Kidney capillary endothelial cell (primary cell): ENCODE results near the gene DDX49.
"Not testable (repeated sequence)": the region's sequence is repeated elsewhere in the genome, so short reads cannot be mapped to it uniquely, and the experiment has no call there.

Experiments used
- DNase-seq: peaks from one replicate; pipeline ENCODE4 v3.0.0-alpha.2; 2018; ENCODE audit warnings: low spot score

The DDX49 gene

GRCh38 chr19:18942692-18943091, 23.2 kb downstream of the DDX49 start:
- DNase-seq = no peak

DNA sequence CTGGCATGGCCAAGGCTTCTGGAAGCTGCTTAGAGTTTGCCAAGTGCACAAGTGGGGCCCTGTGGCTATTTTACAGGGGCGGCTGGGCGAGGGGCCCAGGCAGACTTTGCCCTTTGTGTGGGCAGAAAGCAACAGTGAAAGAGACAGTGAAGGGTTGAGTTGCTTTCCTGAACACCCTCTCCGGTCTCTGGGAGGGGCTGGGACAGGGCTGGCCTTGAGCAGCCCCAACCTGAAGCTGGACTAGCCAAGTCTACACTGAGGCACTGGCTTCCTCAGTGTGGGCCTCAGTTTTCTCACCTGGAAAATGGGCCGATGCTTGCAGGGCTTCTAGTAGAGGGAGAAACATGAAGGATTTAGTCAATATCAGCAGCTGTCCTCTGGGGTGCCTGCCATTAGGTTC, 23.9 kb downstream of the DDX49 start:
- DNase-seq = no peak

GRCh38 chr19:18945297-18945696, 25.8 kb downstream of the DDX49 start:
- no peak for DNase-seq

GRCh38 chr19:18946335-18946734, 26.8 kb downstream of the DDX49 start:
- DNase-seq = no peak

GRCh38 chr19:18946918-18947317, 27.4 kb downstream of the DDX49 start:
- DNase-seq = no peak

DNA sequence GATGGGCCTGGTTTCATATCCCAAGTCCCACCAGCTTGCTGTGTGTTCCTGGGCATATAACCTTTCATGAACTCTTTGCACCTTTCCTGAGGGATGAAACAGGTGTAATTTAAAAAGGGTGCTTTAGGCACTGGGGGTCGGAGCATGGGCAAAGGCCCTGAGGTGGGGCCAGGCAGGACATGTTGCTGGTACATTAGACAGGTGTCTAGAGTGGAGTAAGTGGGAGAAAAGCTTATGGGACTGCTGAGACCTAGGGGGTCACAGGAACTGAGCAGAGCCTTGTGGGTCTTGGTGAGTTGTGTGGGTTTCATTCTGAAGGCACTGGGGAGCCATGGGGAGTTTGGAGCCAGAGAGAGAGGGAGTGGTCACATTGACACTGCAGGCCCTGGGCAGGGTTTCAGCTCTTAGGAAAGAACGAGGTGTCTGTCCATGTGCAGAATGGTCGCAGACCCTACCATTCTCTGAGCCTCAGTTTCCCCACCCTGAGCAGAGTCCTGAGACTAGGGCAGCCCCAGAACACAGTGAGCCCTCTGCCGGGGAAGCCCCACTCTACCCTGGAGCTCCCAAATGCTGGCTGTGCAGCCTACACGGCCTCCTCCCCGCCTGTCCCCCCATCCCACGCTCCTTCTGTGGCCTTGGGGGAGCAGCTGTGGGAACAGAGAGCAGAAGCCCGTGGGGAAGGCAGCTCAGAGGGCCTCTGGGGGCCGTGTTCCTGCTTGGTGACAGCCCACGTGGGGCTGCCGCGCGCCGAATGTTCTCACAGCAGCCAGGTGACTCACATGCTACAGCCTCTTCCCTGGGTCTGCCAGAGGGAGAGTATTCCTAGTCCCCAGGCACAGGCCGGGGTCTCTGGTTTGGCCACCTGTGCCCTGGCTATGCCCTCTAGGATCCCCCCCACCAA, 28.8 kb downstream of the DDX49 start:
- DNase-seq = no peak

- no peak for DNase-seq
Observed at GRCh38 chr19:18948976-18949356, 29.5 kb downstream of the DDX49 start.

DNA sequence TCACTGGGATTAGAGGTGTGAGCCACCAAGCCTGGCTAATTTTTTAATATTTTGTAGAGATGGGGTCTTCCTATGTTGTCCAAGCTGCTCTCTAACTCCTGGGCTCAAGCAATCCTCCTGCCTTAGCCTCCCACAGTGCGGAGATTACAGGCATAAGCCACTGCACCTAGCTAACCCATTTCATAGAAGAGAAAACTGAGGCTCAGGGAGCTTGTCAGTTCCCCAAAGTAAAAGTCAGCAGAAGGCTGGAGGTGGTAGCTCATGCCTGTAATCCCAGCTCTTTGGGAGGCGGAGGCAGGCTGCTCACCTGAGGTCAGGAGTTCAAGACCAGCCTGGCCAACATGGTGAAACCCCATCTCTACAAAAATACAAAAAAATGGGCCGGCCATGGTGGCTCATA, 30.3 kb downstream of the DDX49 start:
- no peak for DNase-seq

GRCh38 chr19:18951721-18952281, 32.3 kb downstream of the DDX49 start:
- no peak for DNase-seq

DNA sequence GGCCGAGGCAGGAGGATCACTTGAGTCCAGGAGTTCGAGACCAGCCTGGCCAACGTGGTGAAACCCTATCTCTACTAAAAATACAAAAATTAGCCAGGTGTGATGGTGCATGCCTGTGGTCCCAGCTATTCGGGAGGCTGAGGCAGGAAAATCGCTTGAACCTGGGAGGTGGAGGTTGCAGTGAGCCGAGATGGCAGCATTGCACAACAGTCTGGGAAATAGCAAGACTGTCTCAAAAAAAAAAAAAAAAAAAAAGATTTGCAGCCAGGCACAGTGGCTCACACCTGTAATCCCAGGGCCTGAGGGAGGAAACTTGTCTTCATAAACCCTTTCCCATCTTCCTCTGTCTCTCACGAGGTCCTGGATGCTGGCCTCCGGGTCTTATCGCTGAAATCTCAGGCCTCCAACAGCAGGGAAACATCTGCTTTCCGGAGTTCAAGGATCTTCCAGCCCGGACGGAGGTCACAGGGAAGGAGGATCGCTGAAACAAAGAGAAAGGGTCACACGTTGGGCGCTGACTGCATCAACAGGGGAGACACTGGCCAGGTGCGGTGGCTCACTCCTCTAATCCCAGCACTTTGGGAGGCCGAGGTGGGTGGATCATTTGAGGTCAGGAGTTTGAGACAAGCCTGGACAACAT, 33.0 kb downstream of the DDX49 start:
- DNase-seq = not testable (repeated sequence)

- DNase-seq = no peak
Observed at GRCh38 chr19:18954094-18954493, 34.6 kb downstream of the DDX49 start.

DNA sequence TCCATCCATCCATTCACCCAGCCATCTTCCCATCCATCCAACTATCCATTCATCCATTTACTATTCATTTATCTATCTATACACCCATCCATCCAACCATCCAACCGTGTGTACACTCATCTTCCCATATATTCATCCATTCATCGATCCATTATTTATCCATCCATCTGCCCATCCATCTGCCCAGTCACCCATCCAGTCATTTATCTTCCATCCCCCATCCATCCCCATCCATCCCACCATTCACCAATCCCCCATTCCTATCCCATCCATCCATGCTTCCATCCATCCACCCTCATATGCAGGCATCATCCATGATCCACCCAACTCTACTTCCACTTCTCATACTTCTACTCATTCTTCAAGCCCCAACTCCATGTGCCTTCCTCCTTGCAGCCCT, 35.5 kb downstream of the DDX49 start:
- no peak for DNase-seq

DNA sequence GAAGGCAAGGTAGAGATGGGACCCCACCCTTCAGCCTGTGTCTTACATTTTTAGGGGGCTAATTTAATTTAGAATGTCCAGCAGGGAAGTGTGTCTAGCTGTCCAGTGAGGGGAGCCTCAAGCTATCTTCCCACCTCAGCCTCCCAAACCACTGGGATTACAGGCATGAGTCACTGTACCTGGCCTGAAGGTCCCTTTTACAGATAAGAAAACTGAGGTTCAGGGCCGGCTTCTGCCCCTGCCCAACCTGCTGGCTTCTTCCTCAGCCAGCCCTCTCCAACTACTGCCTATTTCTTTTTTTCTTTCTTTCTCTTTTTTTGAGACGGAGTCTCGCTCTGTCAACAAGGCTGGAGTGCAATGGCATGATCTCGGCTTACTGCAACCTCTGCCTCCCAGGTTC, 40.9 kb downstream of the DDX49 start:
- no peak for DNase-seq

GRCh38 chr19:18961767-18962620, 42.5 kb downstream of the DDX49 start:
- DNase-seq = no peak

DNA sequence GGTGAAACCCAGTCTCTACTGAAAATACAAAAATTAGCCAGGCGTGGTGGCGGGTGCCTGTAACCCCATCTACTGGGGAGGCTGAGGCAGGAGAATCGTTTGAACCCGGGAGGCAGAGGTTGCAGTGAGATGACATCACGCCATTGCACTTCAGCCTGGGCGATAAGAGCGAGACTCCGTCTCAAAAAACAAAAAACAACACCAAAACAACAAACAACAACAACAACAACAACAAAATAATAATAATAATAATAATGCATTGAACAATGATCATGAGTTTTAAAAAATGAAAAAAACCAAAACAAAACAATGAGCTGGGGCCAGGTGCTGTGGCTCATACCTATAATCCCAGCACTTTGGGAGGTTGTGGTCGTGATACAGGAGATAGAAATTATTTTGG, 44.6 kb downstream of the DDX49 start:
- no peak for DNase-seq

DNA sequence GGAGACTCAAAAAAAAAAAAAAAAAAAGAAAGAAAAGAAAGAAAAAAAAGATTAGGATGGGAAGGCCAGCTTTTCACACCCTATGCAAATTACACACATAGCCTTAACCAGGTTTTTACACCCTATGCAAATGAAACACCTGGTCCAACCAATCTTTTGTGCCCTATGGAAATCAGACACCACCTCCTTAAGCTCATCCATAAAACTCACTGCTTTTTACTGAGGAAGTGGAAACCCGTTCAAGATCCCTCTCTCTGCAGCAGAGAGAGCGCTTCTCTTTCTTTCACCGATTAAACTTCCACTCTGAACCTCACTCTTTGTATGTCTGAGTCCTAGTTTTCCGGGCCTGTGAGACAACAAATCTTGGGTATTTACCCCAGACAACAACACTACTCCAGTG, 46.8 kb downstream of the DDX49 start:
- no peak for DNase-seq

DNA sequence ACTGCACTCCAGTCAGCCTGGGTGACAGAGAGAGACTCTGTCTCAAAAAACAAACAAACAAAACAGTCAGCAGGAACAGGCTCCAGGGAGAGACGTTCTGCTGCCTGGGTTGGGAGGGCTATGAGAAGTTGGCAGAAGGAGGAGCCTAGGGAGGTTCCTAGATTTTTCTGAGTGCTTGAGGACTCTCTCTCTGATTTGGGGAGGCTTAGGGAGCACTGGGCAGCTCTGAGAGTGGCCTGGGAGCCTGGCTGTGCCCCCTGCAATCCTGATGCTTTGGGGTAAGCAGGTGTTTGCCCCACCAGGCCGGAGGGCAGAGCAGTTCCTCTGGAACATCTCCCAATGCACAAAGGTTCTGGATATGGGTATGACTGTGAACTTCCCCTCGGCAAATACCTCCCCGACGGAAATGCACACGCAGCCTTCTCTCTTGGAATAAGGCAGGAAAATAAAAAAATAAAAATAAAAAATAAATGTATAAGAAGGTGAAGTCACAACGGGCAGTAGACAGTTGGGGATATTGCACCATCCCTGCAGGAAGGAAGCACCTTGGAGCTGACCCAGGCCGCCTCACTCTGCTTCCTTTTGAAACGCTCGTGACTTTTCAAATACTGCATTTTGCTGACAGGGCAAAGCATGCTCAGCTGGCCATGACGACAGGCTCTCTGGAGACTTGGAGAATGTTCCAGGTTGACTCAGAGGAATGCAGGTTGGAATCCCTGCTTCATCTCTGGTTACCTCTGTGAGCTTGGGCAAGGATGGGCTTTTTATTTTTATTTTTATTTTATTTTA, 48.0 kb downstream of the DDX49 start:
- DNase-seq = peak; percentile 95

- DNase-seq = no peak
Observed at GRCh38 chr19:18969931-18970659, 50.6 kb downstream of the DDX49 start.

DNA sequence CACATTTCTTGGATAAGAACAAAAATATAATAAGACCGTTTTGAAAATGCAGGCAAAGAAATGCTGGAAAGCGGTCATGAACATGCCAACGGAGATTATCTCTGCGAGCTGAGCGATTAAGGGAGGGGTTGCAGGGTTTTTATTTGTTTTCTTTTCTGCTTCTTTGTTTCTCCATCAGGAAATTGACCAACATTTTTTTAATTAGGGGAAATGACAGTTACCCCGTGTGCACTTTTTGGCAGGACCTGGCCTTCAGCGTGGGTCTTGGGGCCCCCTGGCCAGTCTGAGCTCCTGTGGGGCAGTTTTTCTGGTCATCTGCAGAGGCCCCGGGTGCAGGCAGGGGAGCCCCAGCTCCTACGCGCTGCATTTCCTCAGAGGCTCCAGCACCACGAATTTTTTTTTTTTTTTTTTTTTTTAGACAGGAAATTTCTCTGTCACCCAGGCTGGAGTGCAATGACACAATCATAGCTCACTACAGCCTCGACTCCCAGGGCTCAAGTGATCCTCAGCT, 52.8 kb downstream of the DDX49 start:
- DNase-seq = peak; percentile 51

DNA sequence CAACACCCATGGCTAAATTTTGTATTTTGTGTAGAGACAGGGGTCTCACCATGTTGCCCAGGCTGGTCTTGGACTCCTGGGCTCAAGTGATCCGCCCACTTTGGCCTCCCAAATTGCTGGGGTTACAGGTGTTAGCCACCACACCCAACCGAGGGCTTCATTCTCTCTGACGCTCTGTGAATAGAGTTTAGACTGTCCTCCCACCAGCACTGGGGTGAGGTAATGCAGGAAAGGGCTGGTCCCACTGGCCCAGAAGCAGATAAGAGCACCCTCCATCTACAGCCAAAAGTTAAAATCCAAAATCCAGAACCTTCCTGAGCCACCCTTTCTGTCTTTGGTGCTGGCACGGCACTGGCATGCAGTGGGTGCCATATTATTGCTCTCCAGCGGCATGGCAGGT, 53.3 kb downstream of the DDX49 start:
- DNase-seq = no peak

- DNase-seq = no peak
Observed at GRCh38 chr19:18975011-18975410, 55.5 kb downstream of the DDX49 start.
